ENCODE measurements around the gene COL13A1.

COL13A1 gene

GRCh38 chr10:69759641-69760040 is 42.1 kb upstream of the COL13A1 start:
- no peak for TF ChIP-seq CTCF (IDR thresholded peaks at IDR 0.05)
- Histone ChIP-seq H3K4me3 (no peak overlapping the region), H3K27ac (no peak overlapping the region)
- DNase-seq (ENCODE audit: low spot score), result no peak

DNA sequence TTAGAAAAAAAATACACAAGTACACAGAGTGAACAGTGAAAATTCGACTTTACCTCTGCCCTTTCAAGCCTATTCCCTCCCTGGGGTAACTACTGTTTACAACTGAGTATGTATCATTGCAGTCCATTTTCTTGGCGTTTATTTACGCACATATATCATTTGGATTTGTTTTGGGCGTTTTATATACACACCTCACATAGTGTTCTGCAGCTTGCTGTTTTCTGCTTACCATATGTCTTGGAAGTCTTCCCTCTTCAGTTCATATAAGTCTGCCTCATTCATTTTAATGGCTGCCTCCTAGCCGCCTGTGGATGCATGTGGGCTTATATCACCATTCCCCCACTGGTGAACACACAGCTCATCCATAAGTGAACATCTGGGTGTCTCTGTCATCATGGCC is 41.6 kb upstream of the COL13A1 start:
- no peak for TF ChIP-seq CTCF (IDR thresholded peaks at IDR 0.05)
- no peak overlapping the region for H3K4me3 ChIP-seq
- no peak overlapping the region for H3K27ac ChIP-seq
- DNase-seq (ENCODE audit: low spot score), result no peak

- DNase-seq (ENCODE audit: low spot score), result no peak
- TF ChIP-seq CTCF (IDR thresholded peaks at IDR 0.05), result no peak
- no peak overlapping the region for H3K27ac ChIP-seq
- no peak overlapping the region for H3K4me3 ChIP-seq
These were observed 40.4 kb upstream of the COL13A1 start for GRCh38 chr10:69761320-69761719.

DNA sequence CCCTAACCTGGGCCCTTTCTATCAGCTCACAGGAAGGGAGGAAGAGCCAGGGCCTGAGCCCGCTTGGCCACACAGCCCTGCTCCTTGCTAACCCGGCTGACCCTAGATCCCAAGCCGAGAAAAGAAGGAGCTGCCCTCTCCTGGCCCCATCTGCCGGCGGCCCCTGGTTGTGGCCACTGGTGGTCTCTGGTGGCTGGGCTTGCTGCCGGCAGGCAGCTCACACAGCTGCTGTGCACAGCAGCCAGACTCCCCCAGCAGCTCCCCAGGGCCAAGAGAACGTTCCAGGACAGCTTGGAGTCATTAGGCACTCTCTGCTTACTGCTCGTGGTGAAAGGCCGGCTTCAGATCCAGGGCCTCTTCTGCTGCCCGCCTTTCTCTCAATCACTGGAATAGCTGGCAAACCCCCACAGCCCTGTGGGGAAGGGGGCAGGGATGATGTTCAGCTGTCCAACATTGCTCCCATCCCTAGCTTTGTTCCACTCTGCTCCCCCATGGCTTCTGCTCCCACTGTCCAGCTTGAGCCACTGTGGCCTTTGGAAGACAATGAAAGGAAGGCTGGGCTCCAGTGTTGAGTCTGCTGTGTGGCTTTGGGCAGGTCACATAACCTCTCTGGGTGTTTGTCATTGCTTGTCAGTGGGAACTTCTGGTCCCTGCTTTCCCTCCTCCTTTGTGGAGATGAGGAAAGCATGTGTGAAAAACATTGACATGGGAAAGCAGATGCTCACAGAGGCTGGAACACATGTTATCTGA is 35.4 kb upstream of the COL13A1 start:
- no peak for DNase-seq (ENCODE audit: low spot score)
- no peak overlapping the region for H3K4me3 ChIP-seq
- H3K27ac ChIP-seq, result no peak overlapping the region

DNA sequence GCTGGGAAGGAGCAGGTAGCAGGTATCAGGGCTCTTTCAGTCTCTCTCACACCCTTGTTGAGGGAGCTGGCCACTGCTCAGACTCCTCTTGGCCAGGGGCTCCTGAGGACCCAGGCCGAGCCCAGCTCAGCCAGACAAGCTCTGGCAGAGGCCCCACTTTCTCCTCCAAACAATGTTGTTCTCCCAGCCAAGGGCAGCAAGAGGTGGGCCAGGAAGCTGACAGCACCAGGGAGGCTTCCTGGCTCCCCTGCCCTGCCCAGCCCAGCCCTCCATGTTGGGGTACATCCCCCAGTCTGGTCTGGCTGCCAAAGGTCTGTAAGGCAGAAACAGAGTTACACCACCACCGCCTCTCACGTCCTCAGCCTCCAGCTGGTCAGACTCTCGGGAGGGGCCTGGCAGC is 33.9 kb upstream of the COL13A1 start:
- H3K27ac ChIP-seq, result no peak overlapping the region
- TF ChIP-seq CTCF (IDR thresholded peaks at IDR 0.05), result no peak
- no peak overlapping the region for H3K4me3 ChIP-seq
- DNase-seq (ENCODE audit: low spot score), result no peak

More for the DNA sequence above, 35.4 kb upstream of the COL13A1 start:
- TF ChIP-seq CTCF (IDR thresholded peaks at IDR 0.05), result no peak

DNA sequence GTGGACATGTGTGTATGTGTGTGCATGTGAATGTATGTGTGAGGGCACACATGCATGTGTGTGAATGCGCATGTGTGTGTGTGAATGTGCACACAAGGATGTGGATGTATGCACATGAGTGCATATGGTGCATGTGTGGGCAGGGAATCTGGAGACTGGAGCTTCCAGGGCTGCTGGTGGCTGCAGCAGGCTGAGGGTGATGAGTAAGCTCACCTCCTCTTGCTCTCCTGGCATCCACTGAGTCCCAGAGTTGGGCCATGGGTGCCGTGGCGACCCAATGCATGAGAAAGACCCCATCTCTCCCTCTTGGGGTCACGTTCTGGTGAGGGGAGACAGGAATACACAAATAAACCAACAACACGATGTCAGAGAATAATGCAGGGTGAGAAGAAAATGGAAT is 33.3 kb upstream of the COL13A1 start:
- H3K4me3 ChIP-seq, result no peak overlapping the region
- no peak for DNase-seq (ENCODE audit: low spot score)
- peak overlapping the region in 1 of 2 donors; percentile 61 for H3K27ac ChIP-seq
- no peak for TF ChIP-seq CTCF (IDR thresholded peaks at IDR 0.05)

DNA sequence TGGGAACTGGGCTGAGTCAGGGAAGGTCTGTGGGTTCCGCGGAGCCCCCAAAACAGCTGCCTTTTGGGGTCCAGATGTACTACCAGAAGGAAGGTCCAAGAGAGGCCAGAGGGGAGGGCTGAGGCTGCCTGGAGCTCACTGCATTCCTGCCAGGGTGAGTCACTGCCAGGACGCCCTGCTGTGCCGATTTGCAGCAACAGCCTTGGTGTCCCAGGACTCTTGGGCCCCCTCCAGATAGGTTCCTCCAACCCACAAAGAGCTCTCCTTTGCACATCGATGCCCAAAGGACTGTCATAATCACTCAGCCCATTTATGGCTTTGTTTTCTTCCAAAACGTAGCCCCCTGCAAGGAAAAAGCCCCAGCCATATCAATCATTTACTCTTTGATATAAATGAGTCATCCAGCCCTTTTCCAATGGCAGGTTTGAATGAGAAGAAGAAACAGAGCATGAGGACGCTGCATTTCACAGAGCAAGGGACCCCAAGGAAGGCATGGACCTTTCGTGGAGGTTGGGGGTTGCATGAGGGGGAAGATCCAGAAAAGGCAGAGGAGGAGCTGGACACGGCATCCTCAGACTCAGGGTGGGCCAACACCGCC is 32.2 kb upstream of the COL13A1 start:
- peak; percentile 81 for DNase-seq (ENCODE audit: low spot score)
- Histone ChIP-seq H3K4me3 (no peak overlapping the region), H3K27ac (peak overlapping the region; percentile 14 to 61)
- TF ChIP-seq CTCF (IDR thresholded peaks at IDR 0.05), result no peak
